GM15510 (cell line): ENCODE data around the gene ATXN2L.

Experiments
- POLR2A ChIP-seq: IDR thresholded peaks from 3 replicates; pipeline ENCODE4 v1.6.1; 2011; ENCODE audit warnings: borderline replicate concordance; ENCODE audit not compliant: insufficient read length; ENCODE audit errors: extremely low read depth

ATXN2L gene

DNA sequence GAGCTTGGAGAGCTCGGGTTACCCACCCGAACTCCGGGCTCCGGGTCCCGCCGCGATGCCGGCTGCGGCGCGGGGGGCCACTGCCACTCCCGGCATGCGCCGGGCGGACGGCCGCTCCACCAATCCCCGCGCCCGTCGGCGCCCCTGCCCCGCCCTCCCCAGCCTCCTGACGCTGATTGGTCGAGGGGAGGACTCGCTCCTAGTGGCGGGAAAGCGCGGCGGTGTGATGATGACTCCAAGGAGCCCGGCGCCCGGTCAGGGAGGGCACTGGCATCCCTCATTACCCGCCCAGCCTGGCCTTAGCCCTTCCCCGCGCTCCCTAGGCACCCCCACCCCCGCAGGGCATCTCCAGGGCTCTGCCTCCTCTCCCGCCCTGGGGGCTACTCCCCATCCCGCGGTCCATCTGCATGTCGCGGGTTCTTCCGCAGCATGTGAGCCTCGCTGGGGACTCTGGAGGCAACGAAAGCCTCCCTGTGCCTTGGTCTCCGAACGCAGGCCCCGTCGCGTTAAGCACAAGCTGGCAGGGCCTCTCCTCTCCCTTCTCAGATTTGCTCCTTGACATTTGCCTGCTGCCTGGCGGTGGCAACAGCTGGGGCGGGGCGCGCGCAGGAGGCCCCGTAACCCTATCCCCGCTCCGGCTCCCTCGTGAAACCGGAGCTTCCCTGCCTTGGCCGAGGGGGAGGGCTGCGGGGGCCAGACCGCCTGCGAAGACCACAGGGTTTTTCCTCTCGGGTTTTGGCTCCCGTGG lies 57.2 kb downstream of the ATXN2L start:
- TF ChIP-seq POLR2A = peak; percentile 80

DNA sequence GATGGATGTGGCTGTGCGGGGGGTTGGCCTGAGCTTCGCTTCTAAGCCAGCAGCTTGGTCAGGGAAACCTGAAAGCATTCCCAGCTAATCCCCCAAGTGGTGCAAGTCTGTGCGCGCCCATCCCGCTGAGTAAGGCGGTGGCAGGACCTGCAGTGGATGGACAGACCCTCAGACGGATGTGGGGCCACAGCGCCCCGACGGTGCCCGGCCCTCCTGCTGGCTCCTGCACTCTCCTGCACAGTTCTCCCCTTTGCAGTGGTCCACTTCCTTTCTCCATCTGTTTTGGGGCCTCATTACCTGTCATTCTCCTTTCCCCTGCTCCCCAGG lies 57.8 kb downstream of the ATXN2L start:
- no peak for TF ChIP-seq POLR2A

DNA sequence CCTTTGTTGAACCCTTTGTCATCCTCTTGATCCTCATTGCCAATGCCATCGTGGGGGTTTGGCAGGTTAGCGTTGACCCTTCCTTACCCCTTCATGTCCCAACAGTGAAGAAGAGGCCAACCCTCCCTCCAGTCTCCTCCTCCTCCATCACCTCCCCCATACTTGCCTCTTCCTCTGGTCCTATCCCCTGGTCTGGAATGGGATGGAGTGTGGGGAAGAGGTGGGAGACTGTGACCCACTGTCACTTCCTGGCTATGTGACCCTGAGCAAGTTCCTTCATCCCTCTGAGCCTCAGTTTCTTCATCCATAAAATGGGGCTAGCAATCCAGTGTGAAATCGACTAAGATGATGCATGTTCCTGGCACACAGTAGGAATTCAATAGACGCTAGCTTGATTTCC lies 58.2 kb downstream of the ATXN2L start:
- no peak for TF ChIP-seq POLR2A

DNA sequence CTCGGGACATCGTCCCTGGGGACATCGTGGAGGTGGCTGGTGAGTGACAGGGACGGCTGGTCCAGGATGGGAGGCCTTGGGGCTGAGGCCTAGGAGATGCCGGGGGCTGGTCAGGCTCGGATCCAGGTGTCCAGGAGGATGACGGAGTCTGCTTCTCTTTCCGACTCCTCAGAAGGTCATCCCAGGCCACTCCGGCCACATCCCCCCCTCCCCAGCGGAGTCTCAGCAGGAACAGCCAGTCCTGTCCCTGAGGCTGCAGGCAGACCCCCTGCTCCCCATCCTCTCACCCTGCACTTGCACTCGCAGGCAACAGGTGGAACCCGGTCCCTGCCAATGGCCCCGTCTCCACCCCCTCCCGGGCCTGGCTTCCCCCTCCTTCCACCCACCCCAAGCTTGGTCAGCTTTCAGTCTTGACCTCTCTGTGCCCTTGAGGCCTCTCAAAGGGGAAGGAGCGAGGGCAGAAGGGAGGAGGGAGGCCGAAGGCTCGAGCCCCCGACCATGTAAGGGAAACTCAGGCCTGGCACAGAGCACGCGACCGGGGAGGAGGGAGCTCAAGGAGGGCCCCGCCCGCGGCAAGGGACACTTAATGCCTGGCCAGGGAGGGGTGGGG lies 59.9 kb downstream of the ATXN2L start:
- no peak for TF ChIP-seq POLR2A

DNA sequence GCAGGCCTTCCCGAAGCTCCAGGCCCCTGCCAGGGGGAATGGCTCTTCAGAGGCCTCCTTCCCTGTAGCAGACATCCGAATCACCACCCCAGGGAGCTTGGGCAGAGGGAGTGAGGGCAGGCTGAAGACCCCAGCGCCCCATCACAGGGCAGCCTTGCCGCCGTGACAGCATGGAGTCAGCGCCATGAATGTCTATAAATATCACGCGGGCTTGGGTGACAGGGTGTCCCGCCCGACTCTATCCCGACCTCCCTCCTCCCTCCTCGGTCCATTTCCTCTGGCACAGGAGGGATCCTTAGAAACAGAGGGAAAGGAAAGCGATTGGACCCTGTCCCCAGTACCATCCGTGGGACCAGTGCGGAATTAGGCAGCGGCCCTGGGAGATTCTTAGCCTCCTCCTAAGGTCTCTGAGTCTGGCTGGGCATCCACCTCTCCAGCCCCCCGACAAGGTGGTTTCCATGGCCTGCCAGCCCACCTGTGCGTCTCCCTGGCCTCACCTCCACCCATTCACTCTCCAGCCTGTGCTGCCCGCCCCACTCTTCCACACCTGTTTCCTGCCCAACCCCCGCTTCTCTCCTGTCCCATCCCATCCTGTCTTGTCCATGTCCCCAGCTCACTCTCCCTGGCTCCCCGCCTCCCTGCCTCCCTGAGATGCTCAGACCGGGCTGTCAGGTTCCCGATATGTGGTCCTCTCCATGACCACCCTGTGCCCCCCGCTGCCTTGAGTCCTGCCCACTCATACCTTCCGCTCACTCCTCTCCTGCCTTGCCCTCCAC lies 60.6 kb downstream of the ATXN2L start:
- TF ChIP-seq POLR2A = no peak

DNA sequence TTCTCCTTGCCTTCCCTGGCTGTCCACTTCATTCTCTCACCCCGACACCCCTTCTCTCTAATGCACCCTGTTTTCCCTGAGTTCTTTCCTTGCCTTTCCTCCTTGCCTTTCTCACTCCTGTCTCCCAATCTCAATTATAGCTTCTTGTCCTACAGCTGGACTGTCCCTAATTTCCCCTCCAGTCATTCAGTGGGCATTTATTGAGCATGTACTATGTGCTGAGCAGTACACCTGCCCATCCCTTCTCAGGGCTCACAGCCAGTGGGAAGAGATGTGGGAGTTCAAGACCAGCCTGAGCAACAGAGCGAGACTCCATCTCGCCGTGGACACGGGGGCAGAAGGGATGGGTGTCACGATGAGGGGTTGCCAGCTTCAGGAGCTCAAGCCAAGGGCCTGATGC lies 61.2 kb downstream of the ATXN2L start:
- no peak for TF ChIP-seq POLR2A
